ENCODE results near the gene FRMPD3. TPM values are rescaled to one million over a fixed set of nuclear protein-coding genes. Genes with fewer than 3 reads are reported as not detected.

FRMPD3 gene
- total RNA-seq (0.25 TPM), polyA plus RNA-seq (ENCODE audit: insufficient read depth, low read depth, low replicate concordance) (not detected)
- long read RNA-seq, donor 1 = 0 reads
- long read RNA-seq, donor 2 = 0 reads
- long read RNA-seq, donor 3 = 0 reads
- long read RNA-seq, donor 4 = 0 reads
- long read RNA-seq, donor 5 = 0 reads
- long read RNA-seq, donor 6 = 0 reads
- long read RNA-seq, donor 7 = 0 reads
- long read RNA-seq, donor 8 = 0 reads
- long read RNA-seq, donor 9 = 0 reads
- long read RNA-seq, donor 10 = 0 reads

GRCh38 chrX:107448998-107449835 is at the start of gene FRMPD3:
TSS of gene FRMPD3 (plus strand) at chrX:107449652. CDS start at chrX:107526589, 76,937 bp downstream.
- no peak for TF ChIP-seq CTCF (IDR thresholded peaks at IDR 0.05; ENCODE audit: borderline replicate concordance, extremely low read depth, insufficient read depth)
- Histone ChIP-seq H3K9me3 (ENCODE audit: control insufficient read depth in 2 of 3, insufficient read depth in 1 of 3, low read length in 3 of 3) (no peaks in the 10 kb centered on the region), H3K36me3 (ENCODE audit: control insufficient read depth in 2 of 3, insufficient read depth in 3 of 3, low read length in 3 of 3) (no peaks in the 10 kb centered on the region), H3K9ac (ENCODE audit: low read length in 3 of 3) (no peak within 1 kb of the TSS), H3K4me3 (ENCODE audit: low read length in 3 of 3) (peak within 1 kb of the TSS in 2 of 3 donors; percentile 26 to 35), H3K4me1 (ENCODE audit: control insufficient read depth in 2 of 3, insufficient read depth in 2 of 3, low read depth in 1 of 3, low read length in 3 of 3) (peaks cover 0 to 3% (median 0%) of the 10 kb centered on the region in 3 donors), H3K27ac (ENCODE audit: low read depth in 2 of 2, low read length in 2 of 2) (no peak within 1 kb of the TSS), H3K27me3 (ENCODE audit: control insufficient read depth, insufficient read depth, low read length) (peaks cover 8% of the 10 kb centered on the region)
- DNase-seq = peak; percentile 26 to 65 (median 34)
- no peak for FAIRE-seq
- intact Hi-C loops (cut with DNase I) = no loop called here

- Histone ChIP-seq H3K27me3 (ENCODE audit: control insufficient read depth, insufficient read depth, low read length) (no peaks in the 10 kb centered on the region), H3K27ac (ENCODE audit: low read depth in 2 of 2, low read length in 2 of 2) (no peak overlapping the region), H3K4me1 (ENCODE audit: control insufficient read depth in 2 of 3, insufficient read depth in 2 of 3, low read depth in 1 of 3, low read length in 3 of 3) (no peaks in the 10 kb centered on the region), H3K36me3 (ENCODE audit: control insufficient read depth in 2 of 3, insufficient read depth in 3 of 3, low read length in 3 of 3) (no peaks in the 10 kb centered on the region), H3K4me3 (ENCODE audit: low read length in 3 of 3) (no peak overlapping the region), H3K9ac (ENCODE audit: low read length in 3 of 3) (no peak overlapping the region), H3K9me3 (ENCODE audit: control insufficient read depth in 2 of 3, insufficient read depth in 1 of 3, low read length in 3 of 3) (no peaks in the 10 kb centered on the region)
- no peak for FAIRE-seq
- no peak for TF ChIP-seq CTCF (IDR thresholded peaks at IDR 0.05; ENCODE audit: borderline replicate concordance, extremely low read depth, insufficient read depth)
- intact Hi-C loops (cut with DNase I) = no loop called here
- DNase-seq = no peak
Measured at GRCh38 chrX:107420571-107420970, 28.9 kb upstream of the FRMPD3 start.

- Histone ChIP-seq H3K4me1 (ENCODE audit: control insufficient read depth in 2 of 3, insufficient read depth in 2 of 3, low read depth in 1 of 3, low read length in 3 of 3) (no peaks in the 10 kb centered on the region), H3K9ac (ENCODE audit: low read length in 3 of 3) (no peak overlapping the region), H3K27me3 (ENCODE audit: control insufficient read depth, insufficient read depth, low read length) (no peaks in the 10 kb centered on the region), H3K9me3 (ENCODE audit: control insufficient read depth in 2 of 3, insufficient read depth in 1 of 3, low read length in 3 of 3) (no peaks in the 10 kb centered on the region), H3K36me3 (ENCODE audit: control insufficient read depth in 2 of 3, insufficient read depth in 3 of 3, low read length in 3 of 3) (no peaks in the 10 kb centered on the region), H3K4me3 (ENCODE audit: low read length in 3 of 3) (no peak overlapping the region), H3K27ac (ENCODE audit: low read depth in 2 of 2, low read length in 2 of 2) (no peak overlapping the region)
- TF ChIP-seq CTCF (IDR thresholded peaks at IDR 0.05; ENCODE audit: borderline replicate concordance, extremely low read depth, insufficient read depth) = no peak
- no peak for DNase-seq
- intact Hi-C loops (cut with DNase I) = no loop called here
- no peak for FAIRE-seq
Measured at GRCh38 chrX:107421337-107421861, 28.1 kb upstream of the FRMPD3 start.
